GM12878 (cell line): ENCODE measurements around the gene RAD51AP1.

ENCODE experiments used
- BHLHE40 ChIP-seq, 2 experiments: fragments of 450-650 bp in 1 of 2; IDR thresholded peaks; 2 replicates each; pipeline ENCODE4 v1.6.1; 2011 to 2017; ENCODE audit warnings: low read depth in 2 of 2, borderline replicate concordance in 1 of 2, improper control_type of control experiment in 1 of 2, low read length in 1 of 2, mild to moderate bottlenecking in 1 of 2
- CBX3 ChIP-seq: fragments of 200-600 bp; sonication (generic); IDR thresholded peaks from 2 replicates; pipeline ENCODE4 v1.6.1; 2016; ENCODE audit warnings: low read depth, borderline replicate concordance
- CREM ChIP-seq: IDR thresholded peaks from 2 replicates; pipeline ENCODE4 v1.6.1; 2014; ENCODE audit warnings: antibody characterized with exemption, low read depth
- LARP7 ChIP-seq: fragments of 450-650 bp; IDR thresholded peaks from 2 replicates; pipeline ENCODE4 v1.6.1; 2017; ENCODE audit warnings: mild to moderate bottlenecking
- POLR2A ChIP-seq: IDR thresholded peaks from 2 replicates; pipeline ENCODE4 v1.6.1; 2011; ENCODE audit warnings: low read depth, mild to moderate bottlenecking, low read length
- POLR2AphosphoS5 ChIP-seq: IDR thresholded peaks from 2 replicates; pipeline ENCODE4 v1.6.1; 2011; ENCODE audit warnings: mild to moderate bottlenecking, low read length, inconsistent platforms
- SMC3 ChIP-seq: IDR thresholded peaks from 2 replicates; pipeline ENCODE4 v1.6.1; 2011; ENCODE audit warnings: low read length, improper control_type of control experiment, borderline replicate concordance
- TF ChIP-seq, protein P1 (sequence below): fragments of 450-650 bp; IDR thresholded peaks from 2 replicates; pipeline ENCODE4 v1.6.1; 2014; ENCODE audit warnings: mild to moderate bottlenecking
- TF ChIP-seq, protein P2 (sequence below), 3 experiments: IDR thresholded peaks in 2 of 3; conservative IDR thresholded peaks in 1 of 3; 2 replicates each; pipeline ENCODE4 v1.5.1; 2011; ENCODE audit warnings: low read depth in 3 of 3, low read length in 3 of 3, mild to moderate bottlenecking in 3 of 3, control low read depth in 2 of 3, moderate library complexity in 2 of 3, inconsistent platforms in 1 of 3, mixed read lengths in 1 of 3; ENCODE audit not compliant: control insufficient read depth in 2 of 3, insufficient read depth in 1 of 3; ENCODE audit errors: extremely low read depth in 1 of 3

DNA sequence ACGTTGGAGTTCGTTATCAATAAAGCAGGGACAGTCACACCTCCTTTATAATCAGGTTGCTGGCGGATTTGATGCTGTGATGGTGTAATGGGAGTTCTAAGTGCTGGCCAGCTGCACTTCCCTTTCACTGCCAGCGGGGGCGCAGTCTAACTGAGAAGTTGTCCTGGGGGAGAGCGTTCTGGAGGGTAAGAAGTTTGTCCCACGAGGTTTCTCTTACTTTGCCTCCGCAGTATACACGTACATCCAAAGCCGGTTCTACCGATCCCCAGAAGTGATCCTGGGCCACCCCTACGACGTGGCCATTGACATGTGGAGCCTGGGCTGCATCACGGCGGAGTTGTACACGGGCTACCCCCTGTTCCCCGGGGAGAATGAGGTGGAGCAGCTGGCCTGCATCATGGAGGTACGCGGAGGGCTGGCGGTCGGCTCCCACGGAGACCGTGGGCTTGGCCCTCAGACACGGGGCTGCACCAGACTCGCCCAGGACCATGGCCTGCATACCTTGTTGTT lies 66.0 kb downstream of the RAD51AP1 start:
- TF ChIP-seq, protein P1, sequence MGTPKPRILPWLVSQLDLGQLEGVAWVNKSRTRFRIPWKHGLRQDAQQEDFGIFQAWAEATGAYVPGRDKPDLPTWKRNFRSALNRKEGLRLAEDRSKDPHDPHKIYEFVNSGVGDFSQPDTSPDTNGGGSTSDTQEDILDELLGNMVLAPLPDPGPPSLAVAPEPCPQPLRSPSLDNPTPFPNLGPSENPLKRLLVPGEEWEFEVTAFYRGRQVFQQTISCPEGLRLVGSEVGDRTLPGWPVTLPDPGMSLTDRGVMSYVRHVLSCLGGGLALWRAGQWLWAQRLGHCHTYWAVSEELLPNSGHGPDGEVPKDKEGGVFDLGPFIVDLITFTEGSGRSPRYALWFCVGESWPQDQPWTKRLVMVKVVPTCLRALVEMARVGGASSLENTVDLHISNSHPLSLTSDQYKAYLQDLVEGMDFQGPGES = 0 out of 2 replicates have a peak, but pooled peaks have one; percentile 29
- TF ChIP-seq BHLHE40 (IDR thresholded peaks at IDR 0.05; ENCODE audit: borderline replicate concordance in 1 of 2, low read depth in 2 of 2, low read length in 1 of 2) (peak in 1 of 2 experiments; percentile 47; a peak in 2 of 4 replicates), CREM (peak; percentile 62), POLR2A (peak; percentile 83), LARP7 (0 out of 2 replicates have a peak, but pooled peaks have one; percentile 66), CBX3 (no peak), SMC3 (peak; percentile 53; the same call in 1 of the 2 replicates), POLR2AphosphoS5 (peak; percentile 72; the same call in 1 of the 2 replicates)
- TF ChIP-seq, protein P2, sequence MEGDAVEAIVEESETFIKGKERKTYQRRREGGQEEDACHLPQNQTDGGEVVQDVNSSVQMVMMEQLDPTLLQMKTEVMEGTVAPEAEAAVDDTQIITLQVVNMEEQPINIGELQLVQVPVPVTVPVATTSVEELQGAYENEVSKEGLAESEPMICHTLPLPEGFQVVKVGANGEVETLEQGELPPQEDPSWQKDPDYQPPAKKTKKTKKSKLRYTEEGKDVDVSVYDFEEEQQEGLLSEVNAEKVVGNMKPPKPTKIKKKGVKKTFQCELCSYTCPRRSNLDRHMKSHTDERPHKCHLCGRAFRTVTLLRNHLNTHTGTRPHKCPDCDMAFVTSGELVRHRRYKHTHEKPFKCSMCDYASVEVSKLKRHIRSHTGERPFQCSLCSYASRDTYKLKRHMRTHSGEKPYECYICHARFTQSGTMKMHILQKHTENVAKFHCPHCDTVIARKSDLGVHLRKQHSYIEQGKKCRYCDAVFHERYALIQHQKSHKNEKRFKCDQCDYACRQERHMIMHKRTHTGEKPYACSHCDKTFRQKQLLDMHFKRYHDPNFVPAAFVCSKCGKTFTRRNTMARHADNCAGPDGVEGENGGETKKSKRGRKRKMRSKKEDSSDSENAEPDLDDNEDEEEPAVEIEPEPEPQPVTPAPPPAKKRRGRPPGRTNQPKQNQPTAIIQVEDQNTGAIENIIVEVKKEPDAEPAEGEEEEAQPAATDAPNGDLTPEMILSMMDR (IDR thresholded peaks at IDR 0.05 in 2 of 3, conservative IDR thresholded peaks at IDR 0.05 in 1 of 3; ENCODE audit: control insufficient read depth in 2 of 3, extremely low read depth in 1 of 3, insufficient read depth in 1 of 3, low read depth in 3 of 3, low read length in 3 of 3) = peak; percentile 97 to 100 (median 99)
